OCI-LY1 (cell line): ENCODE measurements around the gene PSMD5.

Experiments
- H2AFZ ChIP-seq: fragments of 200-600 bp; sonication (generic), shearing (Covaris generic); 2 replicates; pipeline ENCODE4 v1.6.0; 2014; ENCODE audit warnings: antibody characterized with exemption, mild to moderate bottlenecking, low read length
- H3F3A ChIP-seq: fragments of 200-600 bp; sonication (generic), shearing (Covaris generic); 2 replicates; pipeline ENCODE4 v1.6.0; 2014; ENCODE audit warnings: mild to moderate bottlenecking, antibody characterized with exemption, low read length, moderate library complexity; ENCODE audit not compliant: insufficient read depth
- H3K27ac ChIP-seq: fragments of 200-600 bp; sonication (generic); 2 replicates; pipeline ENCODE4 v1.5.1; 2014; ENCODE audit warnings: low read length, mixed run types, mild to moderate bottlenecking, low read depth; ENCODE audit not compliant: poor library complexity, severe bottlenecking
- H3K27me3 ChIP-seq: fragments of 200-600 bp; sonication (generic); 2 replicates; pipeline ENCODE4 v1.6.0; 2014; ENCODE audit warnings: antibody characterized with exemption, mild to moderate bottlenecking, low read length, moderate library complexity; ENCODE audit not compliant: insufficient read depth
- H3K36me3 ChIP-seq: fragments of 200-600 bp; sonication (generic); 2 replicates; pipeline ENCODE4 v1.6.1; 2014; ENCODE audit warnings: mild to moderate bottlenecking, antibody characterized with exemption, low read length, moderate library complexity, mixed read lengths; ENCODE audit not compliant: insufficient read depth
- H3K4me1 ChIP-seq: fragments of 200-600 bp; sonication (generic); 2 replicates; pipeline ENCODE4 v1.5.1; 2014; ENCODE audit warnings: mild to moderate bottlenecking, low read length, moderate library complexity; ENCODE audit not compliant: insufficient read depth, severe bottlenecking
- H3K4me2 ChIP-seq: fragments of 200-600 bp; sonication (generic), shearing (Covaris generic); 2 replicates; pipeline ENCODE4 v1.6.1; 2014; ENCODE audit warnings: low read length
- H3K4me3 ChIP-seq: fragments of 200-600 bp; sonication (generic); 2 replicates; pipeline ENCODE4 v1.5.1; 2014; ENCODE audit warnings: low read length, low read depth, mild to moderate bottlenecking, mixed read lengths; ENCODE audit not compliant: poor library complexity, severe bottlenecking
- H3K79me2 ChIP-seq: fragments of 200-600 bp; shearing (Covaris generic); 2 replicates; pipeline ENCODE4 v1.6.1; 2016; ENCODE audit warnings: mixed run types, low read length, mixed read lengths; ENCODE audit not compliant: insufficient read depth
- H3K9ac ChIP-seq: fragments of 200-600 bp; sonication (generic), shearing (Covaris generic); 2 replicates; pipeline ENCODE4 v1.6.1; 2014; ENCODE audit warnings: mild to moderate bottlenecking, low read length, mixed read lengths
- H3K9me2 ChIP-seq: fragments of 200-600 bp; sonication (generic), shearing (Covaris generic); 2 replicates; pipeline ENCODE4 v1.6.1; 2014; ENCODE audit warnings: low read depth, mild to moderate bottlenecking, low read length, mixed read lengths
- H3K9me3 ChIP-seq: fragments of 200-600 bp; shearing (Covaris generic); 2 replicates; pipeline ENCODE4 v1.6.1; 2014; ENCODE audit warnings: low read length, mixed read lengths
- H4K20me1 ChIP-seq: fragments of 200-600 bp; sonication (generic), shearing (Covaris generic); 2 replicates; pipeline ENCODE4 v1.6.0; 2016; ENCODE audit warnings: mild to moderate bottlenecking, low read length; ENCODE audit not compliant: insufficient read depth
- EZH2 ChIP-seq: fragments of 200-600 bp; sonication (generic), shearing (Covaris generic); IDR thresholded peaks from 2 replicates; pipeline ENCODE4 v1.8.0; 2017; ENCODE audit warnings: borderline replicate concordance, mixed run types, mild to moderate bottlenecking, antibody characterized with exemption, low read length, moderate library complexity, mixed read lengths
- TF ChIP-seq, protein P1 (sequence below): fragments of 200-600 bp; sonication (generic), shearing (Covaris generic); IDR thresholded peaks from 2 replicates; pipeline ENCODE4 v1.5.1; 2017; ENCODE audit warnings: mild to moderate bottlenecking, antibody characterized with exemption, low read length, moderate library complexity, mixed read lengths

PSMD5 gene

DNA sequence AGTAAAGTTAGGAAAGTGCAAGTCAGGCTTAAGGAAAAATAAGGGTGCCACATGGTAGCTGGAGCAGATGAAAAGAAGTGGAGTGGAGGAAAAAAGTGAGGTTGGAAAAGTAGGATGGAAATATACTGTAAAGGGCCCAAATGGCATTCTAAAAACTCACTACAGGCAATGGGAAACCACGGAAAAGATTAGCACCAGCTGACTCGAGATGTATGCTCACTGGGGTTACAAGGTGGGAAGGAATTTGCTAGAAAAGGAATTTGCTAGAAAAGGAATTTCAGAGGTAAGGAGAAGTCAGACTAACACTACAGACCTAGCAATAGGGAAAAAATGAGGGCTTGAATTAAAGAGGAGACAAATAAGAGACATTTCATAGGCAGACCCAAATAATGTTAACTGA lies 3.6 kb downstream of the PSMD5 start:
- Histone ChIP-seq H3K79me2 (peaks cover 48% of the 10 kb centered on the region), H3K27me3 (no peaks in the 10 kb centered on the region), H3K9me3 (no peaks in the 10 kb centered on the region; the same call in 1 of the 2 replicates), H4K20me1 (no peaks in the 10 kb centered on the region), H3K4me1 (peaks cover 23% of the 10 kb centered on the region), H2AFZ (no peak overlapping the region), H3K36me3 (peaks cover 47% of the 10 kb centered on the region), H3K9me2 (no peaks in the 10 kb centered on the region), H3K4me2 (no peak overlapping the region), H3K9ac (no peak overlapping the region), H3K4me3 (no peak overlapping the region), H3F3A (no peaks in the 10 kb centered on the region), H3K27ac (no peak overlapping the region)
- no peak for TF ChIP-seq EZH2

DNA sequence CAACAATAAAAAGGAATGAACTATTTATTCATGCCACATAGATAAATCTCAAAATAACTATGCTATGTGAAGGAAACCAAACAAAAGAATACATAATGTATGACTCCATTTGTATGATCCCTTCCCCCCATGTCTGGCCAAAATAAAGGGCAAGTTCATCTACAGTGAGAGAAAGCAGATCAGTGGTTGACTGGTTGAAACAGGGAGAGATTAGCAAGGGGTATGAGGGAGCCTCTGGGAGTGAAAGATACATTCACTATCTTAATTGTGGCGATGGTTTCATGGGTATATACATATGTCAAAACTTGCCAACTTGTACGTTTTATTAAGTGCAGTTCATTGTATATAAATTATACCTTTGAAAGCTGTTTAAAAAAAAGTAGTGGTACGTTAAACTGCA lies 4.8 kb downstream of the PSMD5 start:
- H3K9me3 ChIP-seq = no peaks in the 10 kb centered on the region
- H3K4me2 ChIP-seq = no peak overlapping the region
- no peaks in the 10 kb centered on the region for H4K20me1 ChIP-seq
- peaks cover 49% of the 10 kb centered on the region for H3K36me3 ChIP-seq
- no peak overlapping the region for H2AFZ ChIP-seq
- no peaks in the 10 kb centered on the region for H3K27me3 ChIP-seq
- peaks cover 37% of the 10 kb centered on the region for H3K79me2 ChIP-seq
- H3K9ac ChIP-seq = no peak overlapping the region
- H3K4me1 ChIP-seq = peaks cover 11% of the 10 kb centered on the region
- no peak for TF ChIP-seq EZH2
- TF ChIP-seq, protein P1, sequence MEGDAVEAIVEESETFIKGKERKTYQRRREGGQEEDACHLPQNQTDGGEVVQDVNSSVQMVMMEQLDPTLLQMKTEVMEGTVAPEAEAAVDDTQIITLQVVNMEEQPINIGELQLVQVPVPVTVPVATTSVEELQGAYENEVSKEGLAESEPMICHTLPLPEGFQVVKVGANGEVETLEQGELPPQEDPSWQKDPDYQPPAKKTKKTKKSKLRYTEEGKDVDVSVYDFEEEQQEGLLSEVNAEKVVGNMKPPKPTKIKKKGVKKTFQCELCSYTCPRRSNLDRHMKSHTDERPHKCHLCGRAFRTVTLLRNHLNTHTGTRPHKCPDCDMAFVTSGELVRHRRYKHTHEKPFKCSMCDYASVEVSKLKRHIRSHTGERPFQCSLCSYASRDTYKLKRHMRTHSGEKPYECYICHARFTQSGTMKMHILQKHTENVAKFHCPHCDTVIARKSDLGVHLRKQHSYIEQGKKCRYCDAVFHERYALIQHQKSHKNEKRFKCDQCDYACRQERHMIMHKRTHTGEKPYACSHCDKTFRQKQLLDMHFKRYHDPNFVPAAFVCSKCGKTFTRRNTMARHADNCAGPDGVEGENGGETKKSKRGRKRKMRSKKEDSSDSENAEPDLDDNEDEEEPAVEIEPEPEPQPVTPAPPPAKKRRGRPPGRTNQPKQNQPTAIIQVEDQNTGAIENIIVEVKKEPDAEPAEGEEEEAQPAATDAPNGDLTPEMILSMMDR = no peak
- no peaks in the 10 kb centered on the region for H3K9me2 ChIP-seq
- H3K27ac ChIP-seq = no peak overlapping the region
- no peak overlapping the region for H3K4me3 ChIP-seq
- H3F3A ChIP-seq = no peaks in the 10 kb centered on the region

DNA sequence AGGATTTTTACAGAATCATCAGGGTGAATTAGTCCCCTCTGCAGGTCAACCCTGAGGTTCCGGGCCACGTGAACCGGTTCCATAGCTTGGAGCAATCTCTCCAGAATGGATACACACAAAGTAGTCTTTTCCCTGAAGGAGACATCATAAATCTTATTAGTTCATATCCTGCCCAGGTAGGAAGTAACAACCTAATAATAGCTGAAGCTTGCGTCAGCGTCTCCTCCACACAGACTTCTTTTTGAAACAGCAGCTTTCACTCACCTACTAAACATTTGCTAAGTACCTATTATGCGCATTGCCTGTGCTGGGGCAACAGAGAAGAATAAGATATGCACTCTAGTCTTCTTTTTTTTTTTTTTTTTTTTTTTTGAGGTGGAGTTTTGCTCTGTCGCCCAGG lies 9.4 kb downstream of the PSMD5 start:
- Histone ChIP-seq H3K4me3 (no peak overlapping the region), H3K9me2 (no peaks in the 10 kb centered on the region), H3K9me3 (no peaks in the 10 kb centered on the region), H3K4me2 (no peak overlapping the region), H3K36me3 (peaks cover 73% of the 10 kb centered on the region), H3K9ac (no peak overlapping the region), H3F3A (no peaks in the 10 kb centered on the region), H3K27me3 (no peaks in the 10 kb centered on the region), H3K4me1 (no peaks in the 10 kb centered on the region), H3K79me2 (peaks cover 10% of the 10 kb centered on the region), H3K27ac (no peak overlapping the region), H2AFZ (no peak overlapping the region), H4K20me1 (no peaks in the 10 kb centered on the region)
- TF ChIP-seq, protein P1 = no peak
- no peak for TF ChIP-seq EZH2

DNA sequence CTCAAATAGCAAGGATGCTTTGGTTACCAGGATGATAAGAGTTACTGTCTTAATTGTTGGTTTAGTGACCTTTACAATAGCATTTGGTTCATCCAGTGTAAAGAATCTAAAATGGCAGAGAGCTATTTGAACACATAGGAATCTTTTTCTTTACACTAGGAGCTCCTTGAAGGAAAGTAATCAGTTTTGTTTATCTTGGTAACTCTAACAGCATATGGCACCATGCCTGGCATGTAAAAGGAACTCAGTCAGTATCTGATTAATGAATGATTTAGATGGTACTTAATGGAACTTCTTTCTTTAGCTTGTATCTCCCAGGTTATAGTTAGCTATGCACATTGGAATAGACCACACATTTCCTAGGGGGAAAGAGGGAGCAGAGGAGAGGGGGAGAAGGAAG lies 9.9 kb downstream of the PSMD5 start:
- Histone ChIP-seq H3K9me2 (no peaks in the 10 kb centered on the region), H3K4me1 (no peaks in the 10 kb centered on the region), H3K36me3 (peaks cover 73% of the 10 kb centered on the region), H4K20me1 (no peaks in the 10 kb centered on the region), H3F3A (no peaks in the 10 kb centered on the region), H3K27ac (no peak overlapping the region), H3K4me3 (no peak overlapping the region), H3K9me3 (no peaks in the 10 kb centered on the region), H3K9ac (no peak overlapping the region), H2AFZ (no peak overlapping the region), H3K4me2 (no peak overlapping the region), H3K79me2 (peaks cover 6% of the 10 kb centered on the region), H3K27me3 (no peaks in the 10 kb centered on the region)
- no peak for TF ChIP-seq EZH2
- TF ChIP-seq, protein P1 = no peak
